Endothelial cell (in vitro differentiated cells): Measurements from ENCODE around the gene SWAP70. TPM values are rescaled to one million over a fixed set of nuclear protein-coding genes. Genes with fewer than 3 reads are reported as not detected.

Experiments
- DNase-seq: peaks from one replicate; pipeline ENCODE4 v3.0.0; 2021; ENCODE audit warnings: low spot score
- H3K27ac Mint-ChIP-seq: one replicate; pipeline ENCODE4 v1.8.0; 2021; ENCODE audit warnings: mixed read lengths, inconsistent platforms; ENCODE audit not compliant: unreplicated experiment
- H3K27me3 Mint-ChIP-seq: one replicate; pipeline ENCODE4 v1.8.0; 2021; ENCODE audit warnings: mild to moderate bottlenecking, moderate library complexity, mixed read lengths, inconsistent platforms; ENCODE audit not compliant: unreplicated experiment
- H3K36me3 Mint-ChIP-seq: one replicate; pipeline ENCODE4 v1.8.0; 2021; ENCODE audit warnings: mild to moderate bottlenecking, low read depth, mixed read lengths, inconsistent platforms; ENCODE audit not compliant: unreplicated experiment
- H3K4me1 Mint-ChIP-seq: one replicate; pipeline ENCODE4 v1.8.0; 2021; ENCODE audit warnings: mild to moderate bottlenecking, mixed read lengths, inconsistent platforms; ENCODE audit not compliant: unreplicated experiment
- H3K4me3 Mint-ChIP-seq: one replicate; pipeline ENCODE4 v1.8.0; 2021; ENCODE audit warnings: mild to moderate bottlenecking, mixed read lengths, inconsistent platforms; ENCODE audit not compliant: unreplicated experiment
- H3K9me3 Mint-ChIP-seq: one replicate; pipeline ENCODE4 v1.8.0; 2021; ENCODE audit warnings: mixed read lengths, inconsistent platforms; ENCODE audit not compliant: unreplicated experiment
- total RNA-seq: library from RNA; stranded (reverse); fragmentation: NEBNext Ultra II Directional; extraction: Animal tissue kit (Norgen Biotek cat#: 25700); gene quantifications from one replicate; pipeline ENCODE4 v1.2.1, GENCODE V29; 2021; ENCODE audit not compliant: unreplicated experiment
- TF ChIP-seq, protein P1 (sequence below): fragments of 200-600 bp; sonication (generic); IDR thresholded peaks from one replicate; pipeline ENCODE4 v1.5.0; 2021; ENCODE audit warnings: antibody characterized with exemption; ENCODE audit not compliant: unreplicated experiment

The SWAP70 gene
- total RNA-seq, 1 donor from 2014 or later, result 36.0 TPM

DNA sequence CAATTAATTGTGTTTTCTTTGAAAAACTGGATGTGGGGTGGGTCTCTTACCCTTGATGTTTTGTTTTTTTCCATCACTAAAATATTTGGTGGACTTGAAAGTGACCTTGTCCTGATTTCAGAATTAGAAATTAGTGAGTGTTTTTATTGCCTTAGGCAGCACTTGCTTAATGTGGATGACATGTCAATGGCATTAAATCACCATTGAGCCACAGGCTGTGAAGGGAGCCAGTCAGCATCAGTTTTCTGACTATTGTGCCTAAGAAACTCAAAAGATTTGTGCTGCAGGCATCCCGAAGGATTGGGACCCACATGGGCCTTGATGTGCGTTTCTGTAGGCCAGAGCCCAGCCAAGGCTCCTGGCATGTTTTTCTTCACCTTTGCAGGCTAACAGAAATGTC lies 53.8 kb downstream of the SWAP70 start:
- Mint-ChIP-seq H3K4me3 (no peak overlapping the region), H3K9me3 (no peaks in the 10 kb centered on the region), H3K36me3 (peaks cover 29% of the 10 kb centered on the region), H3K27me3 (peaks cover 5% of the 10 kb centered on the region), H3K27ac (no peak overlapping the region), H3K4me1 (peaks cover 33% of the 10 kb centered on the region)
- TF ChIP-seq, protein P1, sequence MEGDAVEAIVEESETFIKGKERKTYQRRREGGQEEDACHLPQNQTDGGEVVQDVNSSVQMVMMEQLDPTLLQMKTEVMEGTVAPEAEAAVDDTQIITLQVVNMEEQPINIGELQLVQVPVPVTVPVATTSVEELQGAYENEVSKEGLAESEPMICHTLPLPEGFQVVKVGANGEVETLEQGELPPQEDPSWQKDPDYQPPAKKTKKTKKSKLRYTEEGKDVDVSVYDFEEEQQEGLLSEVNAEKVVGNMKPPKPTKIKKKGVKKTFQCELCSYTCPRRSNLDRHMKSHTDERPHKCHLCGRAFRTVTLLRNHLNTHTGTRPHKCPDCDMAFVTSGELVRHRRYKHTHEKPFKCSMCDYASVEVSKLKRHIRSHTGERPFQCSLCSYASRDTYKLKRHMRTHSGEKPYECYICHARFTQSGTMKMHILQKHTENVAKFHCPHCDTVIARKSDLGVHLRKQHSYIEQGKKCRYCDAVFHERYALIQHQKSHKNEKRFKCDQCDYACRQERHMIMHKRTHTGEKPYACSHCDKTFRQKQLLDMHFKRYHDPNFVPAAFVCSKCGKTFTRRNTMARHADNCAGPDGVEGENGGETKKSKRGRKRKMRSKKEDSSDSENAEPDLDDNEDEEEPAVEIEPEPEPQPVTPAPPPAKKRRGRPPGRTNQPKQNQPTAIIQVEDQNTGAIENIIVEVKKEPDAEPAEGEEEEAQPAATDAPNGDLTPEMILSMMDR, result no peak
- DNase-seq, result no peak

- Mint-ChIP-seq H3K36me3 (peaks cover 29% of the 10 kb centered on the region), H3K27me3 (peaks cover 5% of the 10 kb centered on the region), H3K4me1 (peaks cover 37% of the 10 kb centered on the region), H3K9me3 (no peaks in the 10 kb centered on the region), H3K4me3 (no peak overlapping the region), H3K27ac (no peak overlapping the region)
- no peak for DNase-seq
- TF ChIP-seq, protein P1, result no peak
These were observed 54.3 kb downstream of the SWAP70 start for GRCh38 chr11:9718147-9718546.

DNA sequence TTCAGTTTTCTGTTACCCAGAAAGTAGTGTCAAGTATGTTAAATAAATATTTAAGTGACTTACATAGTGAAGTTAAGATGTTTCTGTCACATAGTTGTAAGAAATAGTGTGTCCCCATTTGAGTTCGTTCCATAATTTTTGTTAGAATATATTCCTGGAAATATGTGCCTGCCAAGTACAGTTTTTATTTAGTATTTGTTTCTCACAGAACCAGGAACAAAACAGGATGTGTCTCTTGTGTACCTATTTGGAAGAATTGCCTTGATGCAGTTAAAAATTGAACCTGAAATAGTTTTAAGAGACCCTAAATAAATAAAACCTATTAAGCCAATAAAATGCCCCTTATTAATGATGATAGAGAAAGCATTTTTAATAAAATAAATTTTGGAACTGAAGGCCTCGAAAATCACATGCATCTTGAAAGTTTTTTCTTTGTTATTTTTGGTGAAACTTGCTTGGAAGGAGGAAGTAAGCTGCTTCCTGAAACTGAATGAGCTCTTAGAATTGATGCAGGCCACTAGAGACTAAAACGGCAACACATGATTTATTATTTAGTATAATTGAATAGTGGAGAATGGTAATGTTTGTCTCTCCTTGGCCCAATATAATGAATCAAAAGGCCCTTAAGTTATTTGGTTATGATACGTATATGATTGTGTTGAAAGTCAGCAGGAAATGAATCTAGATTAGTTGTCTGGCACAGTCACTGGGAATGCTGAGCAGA lies 55.9 kb downstream of the SWAP70 start:
- TF ChIP-seq, protein P1, result no peak
- Mint-ChIP-seq H3K36me3 (peaks cover 25% of the 10 kb centered on the region), H3K9me3 (no peaks in the 10 kb centered on the region), H3K4me1 (peaks cover 38% of the 10 kb centered on the region), H3K4me3 (peak overlapping the region; percentile 67), H3K27me3 (peaks cover 3% of the 10 kb centered on the region), H3K27ac (peak overlapping the region; percentile 99)
- no peak for DNase-seq

DNA sequence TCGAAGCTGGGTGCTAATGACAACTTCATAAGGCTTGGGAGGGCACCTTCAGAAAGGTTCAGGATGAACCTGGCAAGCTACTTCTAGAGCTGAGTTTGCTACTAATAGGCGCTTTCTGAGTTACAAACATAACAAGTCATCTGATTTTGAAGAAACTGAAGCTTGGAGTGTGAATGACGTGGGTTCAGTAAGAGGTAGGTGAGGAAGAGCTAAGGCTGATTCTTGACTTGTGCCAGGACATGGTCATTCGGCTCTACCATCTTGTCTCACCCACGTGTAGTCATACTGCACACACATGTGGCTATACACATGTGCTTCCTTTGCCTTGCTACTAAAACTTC lies 56.4 kb downstream of the SWAP70 start:
- peak overlapping the region; percentile 67 for H3K4me3 Mint-ChIP-seq
- H3K27ac Mint-ChIP-seq, result peak overlapping the region; percentile 99
- no peaks in the 10 kb centered on the region for H3K9me3 Mint-ChIP-seq
- TF ChIP-seq, protein P1, result no peak
- peaks cover 23% of the 10 kb centered on the region for H3K36me3 Mint-ChIP-seq
- no peak for DNase-seq
- H3K4me1 Mint-ChIP-seq, result peaks cover 38% of the 10 kb centered on the region
- peaks cover 3% of the 10 kb centered on the region for H3K27me3 Mint-ChIP-seq

DNA sequence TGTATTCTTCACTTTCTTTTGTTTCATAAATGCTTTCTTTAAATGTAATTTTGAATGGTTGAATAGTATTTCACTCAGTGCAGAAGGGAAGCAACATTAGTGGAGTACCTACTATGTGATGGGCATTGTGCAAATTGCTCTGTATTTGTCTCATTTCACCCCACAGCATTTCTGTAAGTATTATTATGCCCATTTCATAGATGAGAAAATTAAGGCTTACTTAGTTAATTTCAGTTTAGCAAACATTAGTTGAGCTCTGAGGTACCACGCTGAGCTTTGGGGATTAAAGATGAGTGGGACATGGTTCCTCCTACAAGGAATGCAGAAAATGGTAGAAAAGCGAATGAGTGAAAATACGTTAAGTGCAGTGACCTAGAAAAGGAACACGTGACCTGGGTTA lies 58.1 kb downstream of the SWAP70 start:
- Mint-ChIP-seq H3K27ac (no peak overlapping the region), H3K9me3 (no peaks in the 10 kb centered on the region)
- TF ChIP-seq, protein P1, result no peak

More for the DNA sequence above, 58.1 kb downstream of the SWAP70 start:
- Mint-ChIP-seq H3K4me1 (peaks cover 35% of the 10 kb centered on the region), H3K4me3 (no peak overlapping the region), H3K36me3 (peaks cover 5% of the 10 kb centered on the region), H3K27me3 (peaks cover 1% of the 10 kb centered on the region)
- no peak for DNase-seq
